ENCODE data around the gene DOCK11.

DNA sequence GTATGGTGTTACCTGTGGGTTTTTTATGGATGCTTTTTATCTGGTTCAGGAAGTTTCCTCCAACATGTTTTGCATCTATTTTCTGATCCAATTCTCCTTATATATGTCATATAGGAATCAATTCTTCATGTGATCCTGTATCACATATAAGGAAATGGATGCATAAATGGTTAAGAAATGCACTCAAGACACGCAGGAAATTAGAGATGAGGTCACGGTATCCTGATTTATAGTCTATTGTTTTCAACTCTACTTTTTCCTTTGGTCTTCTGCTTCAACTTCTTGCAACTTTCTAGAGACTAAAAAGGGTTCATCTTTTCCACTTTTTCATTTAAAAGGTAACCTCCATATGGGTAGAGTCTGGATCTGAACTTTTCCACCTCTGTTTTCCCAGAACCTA is 198.2 kb downstream of the DOCK11 start:
- TF ChIP-seq POLR2A (IDR thresholded peaks at IDR 0.05) = no peak
- TF ChIP-seq, protein P1, sequence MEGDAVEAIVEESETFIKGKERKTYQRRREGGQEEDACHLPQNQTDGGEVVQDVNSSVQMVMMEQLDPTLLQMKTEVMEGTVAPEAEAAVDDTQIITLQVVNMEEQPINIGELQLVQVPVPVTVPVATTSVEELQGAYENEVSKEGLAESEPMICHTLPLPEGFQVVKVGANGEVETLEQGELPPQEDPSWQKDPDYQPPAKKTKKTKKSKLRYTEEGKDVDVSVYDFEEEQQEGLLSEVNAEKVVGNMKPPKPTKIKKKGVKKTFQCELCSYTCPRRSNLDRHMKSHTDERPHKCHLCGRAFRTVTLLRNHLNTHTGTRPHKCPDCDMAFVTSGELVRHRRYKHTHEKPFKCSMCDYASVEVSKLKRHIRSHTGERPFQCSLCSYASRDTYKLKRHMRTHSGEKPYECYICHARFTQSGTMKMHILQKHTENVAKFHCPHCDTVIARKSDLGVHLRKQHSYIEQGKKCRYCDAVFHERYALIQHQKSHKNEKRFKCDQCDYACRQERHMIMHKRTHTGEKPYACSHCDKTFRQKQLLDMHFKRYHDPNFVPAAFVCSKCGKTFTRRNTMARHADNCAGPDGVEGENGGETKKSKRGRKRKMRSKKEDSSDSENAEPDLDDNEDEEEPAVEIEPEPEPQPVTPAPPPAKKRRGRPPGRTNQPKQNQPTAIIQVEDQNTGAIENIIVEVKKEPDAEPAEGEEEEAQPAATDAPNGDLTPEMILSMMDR (IDR thresholded peaks at IDR 0.05) = no peak
